GM20000 (cell line): ENCODE measurements around the gene SNIP1.

Source experiments
- DNase-seq: peaks from one replicate; pipeline ENCODE4 v3.0.0; 2012; ENCODE audit warnings: low spot score
- CTCF ChIP-seq: IDR thresholded peaks from 2 replicates; pipeline ENCODE4 v1.5.1; 2012; ENCODE audit warnings: mild to moderate bottlenecking, control low read depth; ENCODE audit errors: extremely low read depth, missing control alignments

Gene SNIP1

GRCh38 chr1:37553927-37554808 is at the start of gene SNIP1:
SNIP1 (minus strand) TSS chr1:37554293; CDS start chr1:37554229, 64 bp downstream.
- DNase-seq = peak; percentile 98
- no peak for TF ChIP-seq CTCF

- DNase-seq = peak; percentile 64
- no peak for TF ChIP-seq CTCF
Measured at GRCh38 chr1:37602750-37603694, 48.9 kb upstream of the SNIP1 start.

- no peak for TF ChIP-seq CTCF
Measured at GRCh38 chr1:37601441-37601840, 47.3 kb upstream of the SNIP1 start.

GRCh38 chr1:37599940-37600339 is 45.8 kb upstream of the SNIP1 start:
- DNase-seq = no peak
- TF ChIP-seq CTCF = no peak

More at GRCh38 chr1:37601441-37601840, 47.3 kb upstream of the SNIP1 start:
- DNase-seq = no peak

- TF ChIP-seq CTCF = no peak
- DNase-seq = no peak
Measured at GRCh38 chr1:37596182-37596667, 42.1 kb upstream of the SNIP1 start.

GRCh38 chr1:37595440-37596181 is 41.5 kb upstream of the SNIP1 start, which contains the start of gene GNL2:
GNL2 (minus strand) TSS chr1:37595937; CDS start chr1:37595822, 115 bp downstream.
- peak; percentile 97 for DNase-seq
- no peak for TF ChIP-seq CTCF
